ENCODE results near the gene TNRC6B.

DNA sequence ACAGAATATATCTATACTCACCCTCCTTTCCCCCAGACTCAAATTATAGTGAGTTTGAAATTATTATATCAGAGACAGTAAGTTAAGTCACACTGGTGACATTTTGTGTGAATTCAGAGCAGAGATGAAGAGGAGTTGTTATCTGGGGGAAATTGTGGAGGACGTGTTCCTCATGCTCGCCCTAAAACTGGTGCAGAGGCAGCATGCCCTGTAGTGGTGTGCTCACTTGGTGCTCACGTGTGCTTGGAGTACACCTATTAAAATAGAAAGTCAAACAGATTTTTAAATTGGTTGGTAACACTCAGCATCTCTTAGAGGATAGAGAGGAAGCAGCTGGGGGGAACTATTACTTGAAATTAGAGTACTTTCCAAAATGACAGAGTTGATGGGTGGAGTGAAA lies 117.0 kb downstream of the TNRC6B start:
- TF ChIP-seq, protein P1, sequence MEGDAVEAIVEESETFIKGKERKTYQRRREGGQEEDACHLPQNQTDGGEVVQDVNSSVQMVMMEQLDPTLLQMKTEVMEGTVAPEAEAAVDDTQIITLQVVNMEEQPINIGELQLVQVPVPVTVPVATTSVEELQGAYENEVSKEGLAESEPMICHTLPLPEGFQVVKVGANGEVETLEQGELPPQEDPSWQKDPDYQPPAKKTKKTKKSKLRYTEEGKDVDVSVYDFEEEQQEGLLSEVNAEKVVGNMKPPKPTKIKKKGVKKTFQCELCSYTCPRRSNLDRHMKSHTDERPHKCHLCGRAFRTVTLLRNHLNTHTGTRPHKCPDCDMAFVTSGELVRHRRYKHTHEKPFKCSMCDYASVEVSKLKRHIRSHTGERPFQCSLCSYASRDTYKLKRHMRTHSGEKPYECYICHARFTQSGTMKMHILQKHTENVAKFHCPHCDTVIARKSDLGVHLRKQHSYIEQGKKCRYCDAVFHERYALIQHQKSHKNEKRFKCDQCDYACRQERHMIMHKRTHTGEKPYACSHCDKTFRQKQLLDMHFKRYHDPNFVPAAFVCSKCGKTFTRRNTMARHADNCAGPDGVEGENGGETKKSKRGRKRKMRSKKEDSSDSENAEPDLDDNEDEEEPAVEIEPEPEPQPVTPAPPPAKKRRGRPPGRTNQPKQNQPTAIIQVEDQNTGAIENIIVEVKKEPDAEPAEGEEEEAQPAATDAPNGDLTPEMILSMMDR (IDR thresholded peaks at IDR 0.05): no peak
- no peak for TF ChIP-seq POLR2A (IDR thresholded peaks at IDR 0.05)

Data from right lobe of liver (tissue), 4 donors.